GM18909 (cell line): Measurements from ENCODE around the gene SRGAP3.

Source experiments
- ATAC-seq: cut with Tn5 transposase; IDR thresholded peaks from one replicate; pipeline ENCODE4 v1.9.1; 2021; ENCODE audit warnings: mild to moderate bottlenecking; ENCODE audit not compliant: unreplicated experiment, poor library complexity

SRGAP3 gene

GRCh38 chr3:8982509-8982908, 266.9 kb downstream of the SRGAP3 start:
- ATAC-seq = no peak

- no peak for ATAC-seq
Observed at GRCh38 chr3:8981700-8982099, 267.7 kb downstream of the SRGAP3 start.

- no peak for ATAC-seq
Observed at GRCh38 chr3:8981296-8981695, 268.1 kb downstream of the SRGAP3 start.

GRCh38 chr3:8980756-8981257, 268.6 kb downstream of the SRGAP3 start:
- ATAC-seq = no peak

GRCh38 chr3:8979262-8979661, 270.2 kb downstream of the SRGAP3 start:
- ATAC-seq = no peak

- ATAC-seq = no peak
Observed at GRCh38 chr3:8978551-8978950, 270.9 kb downstream of the SRGAP3 start.

GRCh38 chr3:8976540-8977182, 272.8 kb downstream of the SRGAP3 start:
- no peak for ATAC-seq

- ATAC-seq = no peak
Observed at GRCh38 chr3:8975081-8976020, 274.1 kb downstream of the SRGAP3 start.

- no peak for ATAC-seq
Observed at GRCh38 chr3:8974458-8974857, 275.0 kb downstream of the SRGAP3 start.

- peak; percentile 58 for ATAC-seq
Observed at GRCh38 chr3:8972639-8973038, 276.8 kb downstream of the SRGAP3 start.

GRCh38 chr3:8970971-8971589, 278.4 kb downstream of the SRGAP3 start:
- ATAC-seq = peak; percentile 48

- ATAC-seq = no peak
Observed at GRCh38 chr3:8969241-8969640, 280.2 kb downstream of the SRGAP3 start.

- ATAC-seq = no peak
Observed at GRCh38 chr3:8968375-8968882, 281.0 kb downstream of the SRGAP3 start.

- ATAC-seq = no peak
Observed at GRCh38 chr3:8967553-8967952, 281.9 kb downstream of the SRGAP3 start.

- no peak for ATAC-seq
Observed at GRCh38 chr3:8966820-8967348, 282.6 kb downstream of the SRGAP3 start.

GRCh38 chr3:8966150-8966819, 283.2 kb downstream of the SRGAP3 start:
- no peak for ATAC-seq

GRCh38 chr3:8964436-8965370, 284.7 kb downstream of the SRGAP3 start:
- no peak for ATAC-seq

- ATAC-seq = peak; percentile 95
Observed at GRCh38 chr3:8963137-8963853, 286.2 kb downstream of the SRGAP3 start, which contains the start of gene RAD18. Gene RAD18, minus strand, starts transcription at chr3:8963472. Its CDS starts 87 bp downstream, at chr3:8963385.
